KOPT-K1 (cell line): ENCODE results near the gene HOXA4.

Source experiments
- H3K27ac ChIP-seq: fragments of 200-600 bp; sonication (generic); 2 replicates; pipeline ENCODE4 v1.5.1; 2016; ENCODE audit warnings: antibody characterized with exemption, mild to moderate bottlenecking, low read depth, low read length; ENCODE audit not compliant: poor library complexity, severe bottlenecking
- H3K36me3 ChIP-seq: fragments of 200-600 bp; sonication (generic); 2 replicates; pipeline ENCODE4 v1.5.1; 2017; ENCODE audit warnings: antibody characterized with exemption, mild to moderate bottlenecking, low read length, moderate library complexity; ENCODE audit not compliant: insufficient read depth
- H3K9me3 ChIP-seq: fragments of 200-600 bp; sonication (generic); 2 replicates; pipeline ENCODE4 v1.5.1; 2017; ENCODE audit warnings: antibody characterized with exemption, low read length, mild to moderate bottlenecking; ENCODE audit not compliant: insufficient read depth, poor library complexity, severe bottlenecking

The HOXA4 gene

DNA sequence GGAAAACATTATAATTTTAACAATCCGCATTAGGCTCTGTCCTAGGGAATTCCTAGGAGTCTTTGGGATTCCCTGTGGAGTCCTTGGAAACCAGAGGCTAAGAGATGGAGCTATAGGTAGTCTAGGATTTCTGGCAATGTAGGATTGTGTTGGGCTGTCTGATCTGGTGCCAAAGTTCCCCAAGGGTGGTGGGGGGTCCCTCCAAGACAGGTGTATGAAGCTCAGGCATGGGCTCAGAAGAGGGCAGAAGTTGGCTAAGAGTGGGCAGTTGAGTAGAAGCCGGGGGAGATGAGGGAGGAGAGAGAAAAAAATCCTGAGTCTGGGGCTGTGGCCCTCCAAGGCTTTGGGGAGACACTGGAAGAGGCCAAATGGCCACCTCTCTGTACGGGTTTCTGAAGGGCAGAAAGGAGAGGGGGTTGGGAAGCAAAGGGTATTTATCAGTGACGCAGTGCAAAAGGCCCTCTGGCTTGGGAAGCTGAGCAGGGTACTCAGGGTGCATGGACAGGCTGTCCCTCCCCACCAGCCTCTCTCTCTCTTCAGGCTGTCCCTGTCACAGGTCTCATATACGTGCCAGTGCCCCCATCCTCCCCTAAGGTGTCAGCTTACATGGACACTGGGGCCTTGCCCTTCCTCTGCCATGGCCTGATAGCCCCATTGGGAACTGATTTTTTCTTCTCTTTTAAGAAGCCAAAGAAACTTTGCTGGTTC lies 16.1 kb upstream of the HOXA4 start:
- H3K36me3 ChIP-seq = no peaks in the 10 kb centered on the region
- H3K27ac ChIP-seq = no peak overlapping the region
- H3K9me3 ChIP-seq = peaks cover 20% of the 10 kb centered on the region

DNA sequence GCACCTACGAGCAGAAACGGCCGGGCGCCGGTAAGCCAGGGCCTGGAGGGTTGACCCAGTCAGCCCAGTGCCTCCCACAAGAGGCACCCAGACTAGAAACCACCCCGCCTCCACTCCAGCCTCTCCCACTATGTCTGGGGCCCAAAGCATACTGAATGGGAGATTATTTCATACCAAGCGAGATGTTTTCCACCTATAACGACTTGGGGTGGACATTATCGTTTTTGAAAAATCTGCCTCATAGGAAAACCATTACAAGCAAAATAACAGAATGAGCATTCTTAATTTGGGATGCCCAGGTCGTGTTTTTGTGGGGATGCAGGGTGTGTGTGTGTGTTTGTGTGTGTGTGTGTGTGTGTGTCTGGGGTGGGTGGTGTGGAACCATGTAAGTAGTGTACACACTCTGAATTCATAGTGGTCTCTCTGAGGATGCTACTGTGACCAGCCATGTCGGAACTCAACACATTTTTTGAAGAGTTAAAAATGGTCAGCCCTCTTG lies 15.4 kb upstream of the HOXA4 start:
- Histone ChIP-seq H3K27ac (no peak overlapping the region), H3K9me3 (peaks cover 20% of the 10 kb centered on the region), H3K36me3 (no peaks in the 10 kb centered on the region)

DNA sequence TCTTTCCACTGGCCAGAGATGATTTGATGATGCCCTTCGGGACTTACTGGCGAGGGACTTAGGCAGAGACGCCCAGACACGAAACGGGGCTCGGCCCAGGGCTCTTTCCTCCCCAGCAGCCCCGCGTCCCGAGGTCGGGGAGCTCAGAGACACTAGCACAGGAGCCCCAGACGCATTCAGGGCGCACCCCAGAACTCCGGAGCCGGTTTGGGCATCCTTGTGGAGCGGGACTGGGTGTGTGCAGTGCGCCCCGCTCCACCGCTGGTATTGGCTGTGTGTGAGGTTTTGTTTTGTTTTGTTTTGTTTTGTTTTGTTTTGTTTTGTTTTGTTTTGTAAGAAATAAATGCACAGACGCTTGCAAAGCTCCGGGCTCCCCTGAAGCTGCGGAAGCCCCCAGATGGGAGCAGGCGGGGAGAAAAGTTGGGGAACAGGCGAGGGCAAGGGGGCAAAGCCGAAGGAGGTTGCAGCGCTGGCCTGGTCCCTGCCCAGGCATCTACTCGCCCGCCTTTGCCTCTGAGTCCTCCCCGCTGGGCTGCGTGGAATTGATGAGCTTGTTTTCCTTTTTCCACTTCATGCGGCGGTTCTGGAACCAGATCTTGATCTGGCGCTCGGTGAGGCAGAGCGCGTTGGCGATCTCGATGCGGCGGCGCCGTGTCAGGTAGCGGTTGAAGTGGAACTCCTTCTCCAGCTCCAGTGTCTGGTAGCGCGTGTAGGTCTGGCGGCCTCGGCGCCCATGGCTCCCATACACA lies 14.8 kb upstream of the HOXA4 start:
- Histone ChIP-seq H3K36me3 (no peaks in the 10 kb centered on the region), H3K9me3 (peaks cover 20% of the 10 kb centered on the region), H3K27ac (no peak overlapping the region)

DNA sequence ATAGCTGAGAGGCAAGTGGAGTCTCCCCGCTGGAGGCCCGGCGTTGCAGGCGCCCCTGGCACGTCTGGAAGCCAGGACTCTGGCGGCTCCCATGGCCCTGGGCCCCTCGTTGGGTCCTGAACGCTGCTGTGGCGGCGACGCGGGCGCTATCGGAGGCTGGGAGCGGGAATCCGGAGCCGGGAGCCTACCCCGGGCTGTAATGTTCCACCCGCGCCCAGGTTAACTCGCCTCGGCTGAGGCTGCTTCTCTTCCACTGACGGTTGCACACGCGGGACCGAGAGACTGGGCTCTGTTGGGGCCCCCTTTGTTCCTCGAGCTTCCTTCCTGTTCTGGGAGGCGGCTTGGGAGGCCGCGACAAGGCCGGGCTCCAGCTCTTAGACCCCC lies 14.2 kb upstream of the HOXA4 start:
- peaks cover 20% of the 10 kb centered on the region for H3K9me3 ChIP-seq
- no peak overlapping the region for H3K27ac ChIP-seq
- H3K36me3 ChIP-seq = no peaks in the 10 kb centered on the region

DNA sequence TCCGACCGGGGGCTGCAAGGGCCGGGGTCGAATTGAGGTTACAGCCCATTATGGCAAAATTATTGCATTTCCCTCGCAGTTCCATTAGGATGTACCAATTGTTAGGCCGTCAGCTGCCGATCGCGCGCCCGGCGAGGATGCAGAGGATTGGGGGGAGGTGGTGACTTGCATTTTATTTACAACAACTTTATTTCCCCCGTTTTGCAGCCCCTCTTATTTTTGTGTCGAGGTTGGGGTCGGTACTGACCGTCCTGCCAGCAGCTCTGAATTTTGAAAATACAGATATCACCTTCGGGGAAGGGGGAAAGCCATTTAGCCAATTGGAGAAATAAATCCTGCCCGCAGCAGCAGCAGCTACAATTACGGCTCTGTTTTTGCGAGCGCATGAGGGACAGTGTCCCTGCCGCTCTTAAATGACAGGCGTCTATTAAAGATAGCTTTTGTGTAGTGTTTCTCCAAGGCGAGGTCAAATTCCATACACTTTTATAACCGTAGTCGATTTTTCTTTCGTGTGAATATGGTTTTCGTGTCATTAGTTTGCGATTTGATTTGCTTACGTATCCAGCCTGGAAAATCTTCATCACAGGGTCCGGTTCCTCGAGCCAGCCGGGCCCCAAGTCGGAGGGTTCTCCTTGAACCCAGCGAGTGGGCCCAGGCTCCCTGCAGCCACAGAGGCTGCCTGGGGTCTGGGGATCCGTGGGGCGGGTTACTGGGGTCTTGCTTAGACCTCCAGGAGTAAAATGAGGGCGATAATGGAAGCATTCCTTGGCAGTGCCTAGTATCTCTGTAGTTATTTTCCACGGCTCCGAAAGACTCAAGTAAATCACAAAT lies 13.6 kb upstream of the HOXA4 start:
- H3K36me3 ChIP-seq = no peaks in the 10 kb centered on the region
- H3K27ac ChIP-seq = no peak overlapping the region
- H3K9me3 ChIP-seq = peaks cover 20% of the 10 kb centered on the region

DNA sequence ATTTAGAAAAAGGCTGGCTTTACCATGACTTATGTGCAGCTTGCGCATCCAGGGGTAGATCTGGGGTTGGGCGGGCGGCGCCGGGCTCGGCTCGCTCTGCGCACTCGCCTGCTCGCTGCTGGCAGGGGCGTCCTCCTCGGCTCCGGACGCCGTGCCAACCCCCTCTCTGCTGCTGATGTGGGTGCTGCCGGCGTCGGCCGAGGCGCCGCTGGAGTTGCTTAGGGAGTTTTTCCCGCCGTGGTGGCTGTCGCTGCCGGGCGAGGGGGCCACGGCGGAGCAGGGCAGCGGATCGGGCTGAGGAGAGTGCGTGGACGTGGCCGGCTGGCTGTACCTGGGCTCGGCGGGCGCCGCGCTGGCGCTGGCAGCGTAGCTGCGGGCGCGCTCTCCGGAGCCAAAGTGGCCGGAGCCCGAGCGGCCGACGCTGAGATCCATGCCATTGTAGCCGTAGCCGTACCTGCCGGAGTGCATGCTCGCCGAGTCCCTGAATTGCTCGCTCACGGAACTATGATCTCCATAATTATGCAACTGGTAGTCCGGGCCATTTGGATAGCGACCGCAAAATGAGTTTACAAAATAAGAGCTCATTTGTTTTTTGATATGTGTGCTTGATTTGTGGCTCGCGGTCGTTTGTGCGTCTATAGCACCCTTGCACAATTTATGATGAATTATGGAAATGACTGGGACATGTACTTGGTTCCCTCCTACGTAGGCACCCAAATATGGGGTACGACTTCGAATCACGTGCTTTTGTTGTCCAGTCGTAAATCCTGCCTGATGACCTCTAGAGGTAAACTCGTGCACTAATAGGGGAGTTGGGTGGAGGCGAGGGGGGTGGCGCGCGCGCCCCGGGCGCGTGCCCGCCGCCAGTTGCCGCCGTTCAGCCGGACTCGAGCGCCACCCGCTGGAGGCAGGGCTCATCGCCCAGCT lies 12.7 kb upstream of the HOXA4 start, which contains the start of gene HOXA5:
Gene HOXA5 (minus strand): TSS at position 659 of the 927 bp plus-strand sequence. CDS start 74 bp downstream, at position 585.
- Histone ChIP-seq H3K27ac (no peak within 1 kb of the TSS), H3K36me3 (no peaks in the 10 kb centered on the region), H3K9me3 (peaks cover 20% of the 10 kb centered on the region)

DNA sequence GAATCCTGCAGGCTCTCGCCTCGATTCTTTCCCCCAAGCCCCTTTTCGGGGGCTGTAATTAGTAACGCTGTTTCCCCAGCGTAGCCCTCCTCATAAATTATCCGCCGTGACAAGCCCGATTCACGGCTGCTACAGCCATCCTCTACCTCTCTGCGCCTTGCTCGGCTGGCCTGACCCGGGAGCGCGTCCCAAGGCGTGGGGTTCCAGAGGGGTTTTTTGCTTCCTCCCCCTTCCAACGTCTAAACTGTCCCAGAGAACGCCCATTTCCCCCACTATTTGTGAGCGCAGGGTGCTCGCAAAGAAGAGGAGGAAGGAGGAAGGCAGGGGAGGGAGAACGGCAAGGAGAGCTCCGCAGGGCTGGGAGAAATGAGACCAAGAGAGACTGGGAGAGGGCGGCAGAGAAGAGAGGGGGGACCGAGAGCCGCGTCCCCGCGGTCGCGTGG lies 12.0 kb upstream of the HOXA4 start:
- H3K27ac ChIP-seq = no peak overlapping the region
- H3K9me3 ChIP-seq = peaks cover 20% of the 10 kb centered on the region
- no peaks in the 10 kb centered on the region for H3K36me3 ChIP-seq

DNA sequence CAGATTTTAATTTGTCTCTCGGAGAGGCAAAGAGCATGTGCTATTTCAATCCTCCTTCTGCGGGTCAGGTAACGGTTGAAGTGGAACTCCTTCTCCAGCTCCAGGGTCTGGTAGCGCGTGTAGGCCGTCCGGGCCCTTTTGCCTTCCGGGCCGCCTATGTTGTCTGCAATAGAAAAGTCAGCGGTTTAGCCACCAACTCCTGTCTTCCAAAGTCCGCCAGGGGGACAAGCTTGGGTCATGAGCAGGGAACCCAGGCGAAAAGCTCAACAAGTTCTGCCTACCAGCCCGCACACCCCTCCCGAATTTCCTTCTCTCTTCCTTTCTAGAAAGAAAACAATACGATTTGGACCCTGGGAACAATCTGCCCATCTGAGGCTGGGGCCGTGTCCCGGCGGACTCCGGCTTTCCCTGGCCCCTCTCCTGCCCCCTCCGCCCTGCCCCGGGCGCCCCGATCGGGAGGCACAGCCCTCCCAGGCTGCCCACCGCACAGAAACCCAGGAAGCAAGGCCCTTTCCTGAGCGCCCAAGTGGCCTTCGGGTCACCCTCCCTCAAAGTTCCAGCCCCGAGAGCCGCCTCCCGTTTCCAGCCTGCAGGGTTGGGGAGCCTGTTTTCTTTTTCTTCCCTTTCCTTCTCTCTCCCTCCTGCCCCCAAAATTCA lies 11.5 kb upstream of the HOXA4 start:
- Histone ChIP-seq H3K27ac (no peak overlapping the region), H3K9me3 (peaks cover 20% of the 10 kb centered on the region), H3K36me3 (no peaks in the 10 kb centered on the region)

DNA sequence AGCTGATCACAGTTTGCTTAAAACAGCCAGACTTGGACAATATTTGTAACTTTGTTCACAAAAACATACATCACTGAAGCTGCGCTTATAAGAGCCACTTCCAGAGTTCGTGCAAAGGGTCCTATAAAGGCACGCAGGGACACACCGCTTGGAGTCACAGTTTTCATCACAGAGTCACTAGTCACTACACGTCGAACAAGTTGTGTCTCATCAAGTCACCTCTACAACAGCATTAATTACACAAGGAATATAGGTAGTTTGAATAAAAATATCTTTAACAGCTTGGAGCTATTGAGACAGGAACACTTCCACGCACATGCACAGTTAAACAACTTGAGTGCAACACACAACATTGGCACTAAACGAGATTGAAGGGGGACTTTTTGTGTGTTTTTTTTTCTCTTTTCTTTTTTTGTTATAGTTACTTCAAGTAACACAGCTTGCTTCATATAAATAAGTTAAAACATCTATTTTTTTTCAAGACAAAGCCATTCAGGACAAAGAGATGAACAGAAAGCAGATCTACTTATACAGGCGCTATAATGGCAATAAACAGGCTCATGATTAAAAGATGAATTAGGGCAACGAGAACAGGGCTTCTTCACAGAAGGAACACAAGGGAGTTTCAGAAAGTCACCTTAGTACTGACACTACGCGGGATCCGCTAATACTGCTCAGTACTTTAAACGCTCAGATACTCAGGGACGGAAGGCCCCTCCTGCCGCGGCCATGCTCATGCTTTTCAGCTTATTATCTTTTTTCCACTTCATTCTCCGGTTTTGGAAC lies 10.8 kb upstream of the HOXA4 start:
- Histone ChIP-seq H3K36me3 (no peaks in the 10 kb centered on the region), H3K9me3 (peaks cover 20% of the 10 kb centered on the region), H3K27ac (no peak overlapping the region)

DNA sequence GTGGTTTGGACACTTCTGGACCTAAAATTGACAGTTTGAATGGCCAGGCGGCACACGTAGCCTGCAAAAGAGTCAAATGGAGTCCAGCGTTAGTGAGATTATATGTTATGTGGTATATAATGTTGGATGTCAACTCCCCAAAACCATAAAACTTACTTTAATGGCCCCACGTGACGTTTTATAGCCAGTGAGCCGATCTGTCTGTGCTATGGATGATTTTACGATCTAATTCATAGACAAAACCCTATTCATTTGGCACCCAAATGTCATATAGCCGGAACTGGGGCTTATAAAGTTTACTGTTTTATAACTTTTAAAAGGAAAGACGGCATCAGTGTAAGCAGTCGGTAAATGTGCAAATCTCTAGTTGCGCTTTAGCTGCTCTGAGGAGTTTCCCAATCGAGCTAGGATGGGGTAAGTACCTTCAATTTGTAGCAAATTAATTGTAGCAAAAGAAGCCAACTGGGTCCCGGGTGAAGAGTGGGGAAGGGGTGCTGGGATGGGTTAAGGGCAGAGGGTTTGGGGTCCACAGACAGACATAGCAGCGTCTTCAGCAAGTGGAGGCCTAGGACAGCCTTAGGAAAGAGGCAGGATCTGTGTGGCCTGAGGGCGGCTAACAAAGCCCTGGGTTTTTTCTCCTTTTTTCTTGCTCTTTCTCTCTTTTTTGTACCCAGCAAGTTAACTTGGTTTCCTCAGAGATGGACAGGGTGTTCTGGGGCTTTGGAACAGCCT lies 9.7 kb upstream of the HOXA4 start:
- H3K36me3 ChIP-seq = no peaks in the 10 kb centered on the region
- no peak overlapping the region for H3K27ac ChIP-seq
- H3K9me3 ChIP-seq = peaks cover 20% of the 10 kb centered on the region

DNA sequence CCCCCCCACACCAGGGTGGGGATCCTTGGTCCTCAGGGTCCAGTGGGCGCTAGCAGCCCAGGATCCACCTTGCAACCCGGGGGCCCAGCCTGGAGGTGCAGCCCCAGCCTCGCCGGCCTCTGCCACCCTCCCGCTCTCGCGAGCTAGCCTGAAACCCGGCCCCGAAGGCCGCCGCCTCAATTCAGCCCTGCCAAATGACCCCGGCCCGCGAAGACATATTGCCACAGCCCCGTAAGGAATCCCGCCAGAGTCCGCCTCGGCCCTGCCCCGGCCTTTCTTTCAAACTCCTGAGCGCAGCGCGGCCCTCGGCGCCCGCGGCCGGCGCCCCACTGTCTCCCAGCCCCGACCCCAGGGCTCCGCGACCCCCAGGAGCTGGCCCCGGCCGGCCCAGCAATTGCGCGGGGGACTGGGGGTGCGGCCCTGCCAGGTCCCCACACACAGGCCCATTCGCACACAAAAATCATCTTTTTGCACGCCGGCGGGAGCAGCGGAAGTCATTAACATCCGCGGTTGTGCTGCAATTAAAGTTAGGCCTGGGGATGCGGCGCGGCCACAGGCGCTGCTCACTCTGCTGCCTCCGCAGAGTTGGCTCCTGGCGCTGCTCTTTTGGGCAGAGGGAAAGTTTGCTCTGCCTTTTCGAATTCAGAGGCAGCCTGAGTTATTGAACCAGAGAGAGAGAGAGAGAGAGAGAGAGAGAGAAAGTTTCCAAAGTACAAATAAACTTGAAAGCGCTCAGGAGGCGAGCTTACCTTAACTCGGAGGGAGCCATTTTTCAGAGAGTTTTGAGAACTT lies 9.0 kb upstream of the HOXA4 start:
- no peak overlapping the region for H3K27ac ChIP-seq
- H3K36me3 ChIP-seq = no peaks in the 10 kb centered on the region
- peaks cover 14% of the 10 kb centered on the region for H3K9me3 ChIP-seq

DNA sequence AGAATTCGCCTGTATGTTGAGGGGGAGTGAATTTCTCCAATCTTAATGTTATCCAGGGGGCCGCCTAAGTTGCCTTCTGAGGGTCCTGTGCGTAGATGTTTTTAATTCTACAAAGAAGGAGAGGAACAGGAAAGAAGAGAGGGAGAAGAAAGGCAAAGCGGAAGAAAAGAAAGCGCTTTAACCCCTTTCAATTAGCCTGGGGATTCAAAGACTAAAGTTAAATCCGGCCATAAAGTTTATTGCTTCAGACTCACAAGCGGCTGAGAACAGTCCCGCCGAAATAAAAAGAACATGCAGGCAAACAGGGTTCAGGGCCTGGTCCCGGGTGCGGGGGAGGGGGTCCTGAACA lies 8.4 kb upstream of the HOXA4 start:
- H3K9me3 ChIP-seq = peaks cover 8% of the 10 kb centered on the region
- no peak overlapping the region for H3K27ac ChIP-seq
- no peaks in the 10 kb centered on the region for H3K36me3 ChIP-seq
